Skeletal muscle tissue (tissue), 4 donors: ENCODE data around the gene CTNND2. TPM values are rescaled to one million over a fixed set of nuclear protein-coding genes. Genes with fewer than 3 reads are reported as not detected.

Experiments
- H3K27ac ChIP-seq: one replicate; pipeline ENCODE4 v1.7.0; 2013; ENCODE audit warnings: mild to moderate bottlenecking, low read depth, low read length, inconsistent platforms
- H3K27me3 ChIP-seq, 3 donors: one replicate each; pipeline ENCODE4 v1.7.0; 2013; ENCODE audit warnings: low read length in 3 of 3; ENCODE audit not compliant: control insufficient read depth in 3 of 3, insufficient read depth in 3 of 3
- H3K36me3 ChIP-seq, 3 donors: one replicate each; pipeline ENCODE4 v1.7.0; 2013; ENCODE audit warnings: low read length in 3 of 3; ENCODE audit not compliant: control insufficient read depth in 3 of 3, insufficient read depth in 3 of 3
- H3K4me1 ChIP-seq, 3 donors: one replicate each; pipeline ENCODE4 v1.7.0; 2013; ENCODE audit warnings: low read length in 3 of 3, mild to moderate bottlenecking in 3 of 3; ENCODE audit not compliant: control insufficient read depth in 3 of 3, insufficient read depth in 3 of 3
- H3K4me3 ChIP-seq, 3 donors: one replicate each; pipeline ENCODE4 v1.7.0; 2013; ENCODE audit warnings: low read length in 3 of 3
- H3K9ac ChIP-seq, 3 donors: one replicate each; pipeline ENCODE4 v1.7.0; 2013; ENCODE audit warnings: low read length in 3 of 3, mild to moderate bottlenecking in 3 of 3, moderate library complexity in 2 of 3, low read depth in 1 of 3
- H3K9me3 ChIP-seq, 3 donors: one replicate each; pipeline ENCODE4 v1.7.0; 2013; ENCODE audit warnings: low read length in 3 of 3; ENCODE audit not compliant: control insufficient read depth in 3 of 3
- total RNA-seq: library from RNA; depleted of rRNA; stranded (reverse); fragments of >200 nt; gene quantifications from one replicate; pipeline ENCODE4 v1.2.3, GENCODE V29; 2014
- donor health status: Osteomylitis.

The CTNND2 gene
- total RNA-seq, 1 donor from 2014 or later = 0.52 TPM

GRCh38 chr5:11525020-11525419, 379.2 kb downstream of the CTNND2 start:
- H3K9me3 ChIP-seq = no peaks in the 10 kb centered on the region
- H3K4me3 ChIP-seq = no peak overlapping the region
- H3K9ac ChIP-seq = no peak overlapping the region
- no peaks in the 10 kb centered on the region for H3K36me3 ChIP-seq
- H3K27me3 ChIP-seq = no peaks in the 10 kb centered on the region
- H3K4me1 ChIP-seq = no peaks in the 10 kb centered on the region
- H3K27ac ChIP-seq = no peak overlapping the region

GRCh38 chr5:11524188-11524587, 380.1 kb downstream of the CTNND2 start:
- Histone ChIP-seq H3K27ac (no peak overlapping the region), H3K36me3 (no peaks in the 10 kb centered on the region), H3K9ac (no peak overlapping the region), H3K27me3 (no peaks in the 10 kb centered on the region), H3K4me3 (no peak overlapping the region), H3K9me3 (no peaks in the 10 kb centered on the region), H3K4me1 (no peaks in the 10 kb centered on the region)

- Histone ChIP-seq H3K4me3 (no peak overlapping the region), H3K9ac (no peak overlapping the region), H3K4me1 (no peaks in the 10 kb centered on the region), H3K27me3 (no peaks in the 10 kb centered on the region), H3K27ac (no peak overlapping the region), H3K9me3 (no peaks in the 10 kb centered on the region), H3K36me3 (no peaks in the 10 kb centered on the region)
These were observed 381.4 kb downstream of the CTNND2 start for GRCh38 chr5:11522796-11523195.

DNA sequence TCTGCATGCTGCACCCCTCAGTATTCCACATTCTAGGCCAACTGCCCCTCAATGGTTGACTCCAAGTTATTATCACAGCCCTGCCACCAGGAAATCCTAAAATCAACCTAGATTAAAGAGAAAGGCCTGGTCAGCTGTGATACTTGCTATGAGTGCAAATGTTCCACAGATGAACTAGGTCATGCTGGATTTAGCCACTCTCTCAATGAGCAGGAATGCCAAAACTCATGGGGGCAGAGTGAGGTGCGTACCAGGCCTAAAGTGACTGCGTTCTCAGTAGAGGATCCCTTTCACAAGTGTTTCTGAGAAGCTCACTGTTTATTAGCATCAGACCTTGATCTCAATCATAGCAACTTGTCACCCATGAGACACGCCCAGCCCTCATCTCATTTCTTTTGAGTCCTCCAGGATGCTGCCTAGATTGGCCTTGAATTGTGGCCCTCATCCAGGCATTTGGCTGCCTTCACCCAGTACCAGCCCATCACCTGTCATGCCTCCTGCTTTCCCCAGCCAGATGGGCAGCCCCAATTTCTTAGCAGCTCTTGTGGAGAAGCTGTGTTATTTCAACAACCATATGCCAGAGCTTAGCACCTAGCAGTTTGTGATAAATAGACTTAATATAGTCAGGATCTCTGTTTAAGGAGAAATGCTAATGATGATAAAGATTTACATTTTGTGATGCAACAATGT, 383.9 kb downstream of the CTNND2 start:
- no peaks in the 10 kb centered on the region for H3K9me3 ChIP-seq

DNA sequence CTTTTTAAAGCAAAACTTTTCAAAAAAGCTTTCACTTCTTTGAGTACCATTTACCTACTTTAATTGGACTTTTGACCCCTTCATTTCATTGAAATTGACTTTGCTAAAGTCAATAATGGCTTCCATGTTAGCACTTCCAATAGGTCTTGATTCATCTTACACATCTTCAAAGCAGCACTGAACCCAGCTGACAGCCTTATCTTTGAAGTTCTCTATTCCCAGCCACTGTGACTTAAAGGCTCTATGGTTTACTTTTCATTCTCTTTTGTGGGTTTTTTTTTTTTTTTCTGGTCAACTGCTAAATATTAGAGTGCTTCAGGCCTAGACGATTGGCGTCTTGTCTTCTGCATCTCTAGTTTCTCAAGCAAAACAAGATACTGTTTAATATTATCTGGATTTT, 385.0 kb downstream of the CTNND2 start:
- Histone ChIP-seq H3K36me3 (no peaks in the 10 kb centered on the region), H3K27ac (no peak overlapping the region), H3K9me3 (no peaks in the 10 kb centered on the region), H3K4me1 (no peaks in the 10 kb centered on the region), H3K27me3 (no peaks in the 10 kb centered on the region), H3K9ac (no peak overlapping the region), H3K4me3 (no peak overlapping the region)

More for the DNA sequence above, 383.9 kb downstream of the CTNND2 start:
- no peaks in the 10 kb centered on the region for H3K36me3 ChIP-seq
- H3K27me3 ChIP-seq = no peaks in the 10 kb centered on the region
- H3K4me1 ChIP-seq = no peaks in the 10 kb centered on the region
- no peak overlapping the region for H3K27ac ChIP-seq
- H3K4me3 ChIP-seq = no peak overlapping the region
- no peak overlapping the region for H3K9ac ChIP-seq

DNA sequence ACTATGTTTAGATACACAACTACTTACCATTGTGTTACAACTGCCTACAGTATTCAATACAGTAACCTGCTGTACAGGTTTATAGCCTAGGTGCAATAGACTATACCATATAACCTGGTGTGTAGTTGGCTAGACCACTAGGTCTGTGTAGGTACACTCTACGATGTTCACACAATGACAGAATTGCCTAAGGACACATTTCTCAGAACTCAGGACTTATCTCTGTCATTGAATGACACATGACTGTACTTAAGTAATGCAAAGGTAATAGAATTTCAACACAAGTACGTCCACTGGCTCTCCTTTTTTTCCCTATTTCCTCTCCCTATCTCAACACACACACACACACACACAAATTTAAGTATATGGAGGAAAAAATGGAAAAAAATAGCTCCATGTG, 385.6 kb downstream of the CTNND2 start:
- no peak overlapping the region for H3K4me3 ChIP-seq
- H3K9ac ChIP-seq = no peak overlapping the region
- no peak overlapping the region for H3K27ac ChIP-seq
- H3K9me3 ChIP-seq = no peaks in the 10 kb centered on the region
- no peaks in the 10 kb centered on the region for H3K27me3 ChIP-seq
- H3K36me3 ChIP-seq = no peaks in the 10 kb centered on the region
- H3K4me1 ChIP-seq = no peaks in the 10 kb centered on the region

GRCh38 chr5:11514705-11515432, 389.4 kb downstream of the CTNND2 start:
- Histone ChIP-seq H3K36me3 (no peaks in the 10 kb centered on the region), H3K9me3 (no peaks in the 10 kb centered on the region), H3K27me3 (no peaks in the 10 kb centered on the region), H3K9ac (no peak overlapping the region), H3K4me1 (no peaks in the 10 kb centered on the region), H3K4me3 (no peak overlapping the region), H3K27ac (no peak overlapping the region)

DNA sequence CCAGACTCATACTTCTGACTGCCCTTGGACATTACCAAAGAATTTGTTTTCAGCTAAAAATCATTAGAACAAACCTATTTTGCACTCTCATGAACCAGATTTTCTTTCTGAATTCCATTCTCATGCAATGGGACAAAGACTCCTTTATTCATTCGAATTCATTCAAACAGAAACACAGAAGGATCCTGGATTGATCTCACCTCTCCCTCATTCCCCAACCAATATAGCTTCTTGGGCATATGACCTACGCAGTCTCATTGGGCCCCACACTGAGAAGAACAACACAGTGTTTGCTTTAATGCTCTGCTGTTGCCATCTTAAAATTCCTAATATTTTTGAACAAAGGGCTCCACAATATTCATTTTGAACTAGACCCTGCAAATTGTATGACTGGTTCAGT, 392.4 kb downstream of the CTNND2 start:
- Histone ChIP-seq H3K27me3 (no peaks in the 10 kb centered on the region), H3K4me3 (no peak overlapping the region), H3K36me3 (no peaks in the 10 kb centered on the region), H3K4me1 (no peaks in the 10 kb centered on the region), H3K9ac (no peak overlapping the region), H3K9me3 (no peaks in the 10 kb centered on the region), H3K27ac (no peak overlapping the region)

DNA sequence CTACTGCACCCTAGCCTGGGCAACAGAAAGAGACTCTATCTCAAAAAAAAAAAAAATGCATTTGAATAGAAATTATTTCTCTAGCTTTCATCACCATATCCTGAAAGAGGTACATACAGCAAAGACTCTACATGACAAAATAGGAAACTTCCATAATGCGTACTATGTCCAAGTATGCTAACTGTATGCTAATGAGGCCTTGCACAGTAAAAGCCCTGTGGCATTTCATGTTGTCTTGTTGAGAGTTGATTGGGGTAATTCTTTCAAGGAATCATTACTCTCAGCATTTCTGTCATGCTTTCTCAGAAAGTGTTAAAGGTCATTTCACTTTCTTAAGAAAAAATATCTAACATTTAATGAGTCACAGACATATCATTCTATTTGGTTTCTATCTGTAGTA, 393.4 kb downstream of the CTNND2 start:
- no peak overlapping the region for H3K4me3 ChIP-seq
- no peaks in the 10 kb centered on the region for H3K27me3 ChIP-seq
- no peaks in the 10 kb centered on the region for H3K9me3 ChIP-seq
- no peaks in the 10 kb centered on the region for H3K4me1 ChIP-seq
- no peak overlapping the region for H3K27ac ChIP-seq
- H3K9ac ChIP-seq = no peak overlapping the region
- H3K36me3 ChIP-seq = no peaks in the 10 kb centered on the region

DNA sequence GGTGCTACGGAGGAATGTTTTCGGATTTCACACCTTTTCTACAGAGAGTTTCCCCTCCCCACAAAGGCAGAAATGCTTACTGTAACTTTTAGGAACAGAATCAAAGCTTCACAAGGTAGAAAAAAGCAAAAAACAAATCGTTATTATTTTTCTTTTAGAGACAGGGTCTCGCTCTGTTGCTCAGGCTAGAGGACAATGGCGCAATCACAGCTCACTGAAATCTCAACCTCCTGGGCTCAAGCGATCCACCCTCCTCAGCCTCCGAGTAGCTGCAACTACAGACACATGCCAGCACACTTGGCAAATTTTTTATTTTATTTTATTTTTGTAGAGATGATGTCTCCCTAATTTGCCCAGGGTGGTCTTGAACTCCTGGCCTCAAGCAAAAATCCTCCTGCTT, 394.5 kb downstream of the CTNND2 start:
- no peaks in the 10 kb centered on the region for H3K9me3 ChIP-seq
- H3K27me3 ChIP-seq = no peaks in the 10 kb centered on the region
- no peaks in the 10 kb centered on the region for H3K36me3 ChIP-seq
- H3K4me1 ChIP-seq = no peaks in the 10 kb centered on the region
- no peak overlapping the region for H3K4me3 ChIP-seq
- H3K9ac ChIP-seq = no peak overlapping the region
- H3K27ac ChIP-seq = no peak overlapping the region
